ENCODE measurements around the gene PCDHA5. TPM values are rescaled to one million over a fixed set of nuclear protein-coding genes. Genes with fewer than 3 reads are reported as not detected.
A peak's percentile ranks its signal among the peaks of the same experiment; 100 is the strongest.
"Not testable (repeated sequence)": the region's sequence is repeated elsewhere in the genome, so short reads cannot be mapped to it uniquely, and the experiment has no call there.

Gene PCDHA5
- total RNA-seq (not detected), polyA plus RNA-seq (not detected), total RNA-seq (0 to 0.17 (median 0) reads per million in 6 experiments)

- Mint-ChIP-seq H3K9me3 (peaks cover 8 to 52% (median 20%) of the 10 kb centered on the region in 9 donors), H3K4me1 (no peaks in the 10 kb centered on the region), H3K36me3 (peaks cover 0 to 33% (median 6%) of the 10 kb centered on the region in 3 donors), H3K27ac (no peak within 1 kb of the TSS), H3K27me3 (peaks cover 12 to 18% (median 15%) of the 10 kb centered on the region in 5 donors), H3K4me3 (no peak within 1 kb of the TSS)
- no peak for ATAC-seq
- DNase-seq = no peak
- POLR2A ChIA-PET = no interaction called here
These were observed at the start of gene PCDHA5 for GRCh38 chr5:140821375-140822280. Gene PCDHA5 (plus strand): TSS chr5:140821613.

GRCh38 chr5:140780512-140780911 lies 40.9 kb upstream of the PCDHA5 start:
- no peak for ATAC-seq
- H3K27ac Mint-ChIP-seq = no peak overlapping the region
- no peaks in the 10 kb centered on the region for H3K4me1 Mint-ChIP-seq
- H3K4me3 Mint-ChIP-seq = no peak overlapping the region
- no peak for DNase-seq
- POLR2A ChIA-PET = no interaction called here
- peaks cover 24 to 100% (median 66%) of the 10 kb centered on the region in 9 donors for H3K9me3 Mint-ChIP-seq
- peaks cover 7 to 23% (median 17%) of the 10 kb centered on the region in 5 donors for H3K27me3 Mint-ChIP-seq
- peaks cover 14 to 76% (median 47%) of the 10 kb centered on the region in 3 donors for H3K36me3 Mint-ChIP-seq

GRCh38 chr5:140785905-140786686 lies 35.3 kb upstream of the PCDHA5 start, which contains the start of gene PCDHA1:
Gene PCDHA1 (plus strand): TSS chr5:140786140.
- Mint-ChIP-seq H3K4me1 (no peaks in the 10 kb centered on the region), H3K27ac (peak within 1 kb of the TSS in 2 of 10 donors; percentile 43 to 82), H3K9me3 (peaks cover 12 to 97% (median 51%) of the 10 kb centered on the region in 9 donors), H3K36me3 (peaks cover 18 to 48% (median 47%) of the 10 kb centered on the region in 3 donors), H3K4me3 (no peak within 1 kb of the TSS), H3K27me3 (peaks cover 21 to 51% (median 31%) of the 10 kb centered on the region in 5 donors)
- DNase-seq (no peak), ATAC-seq (no peak)
- POLR2A ChIA-PET = no interaction called here

- peak in 1 of 10 donors; percentile 53 for DNase-seq
- H3K27ac Mint-ChIP-seq, H3K4me3 Mint-ChIP-seq, H3K4me1 Mint-ChIP-seq, POLR2A ChIA-PET, ATAC-seq: not testable (repeated sequence)
- Mint-ChIP-seq H3K9me3 (peaks cover 14 to 97% (median 52%) of the 10 kb centered on the region in 9 donors), H3K27me3 (peaks cover 28 to 56% (median 42%) of the 10 kb centered on the region in 5 donors), H3K36me3 (peaks cover 18 to 51% (median 49%) of the 10 kb centered on the region in 3 donors)
These were observed 34.0 kb upstream of the PCDHA5 start for GRCh38 chr5:140787422-140787821.

GRCh38 chr5:140787849-140788504 lies 33.4 kb upstream of the PCDHA5 start:
- H3K4me1 Mint-ChIP-seq, ATAC-seq, H3K4me3 Mint-ChIP-seq, POLR2A ChIA-PET, H3K27ac Mint-ChIP-seq, DNase-seq: not testable (repeated sequence)
- Mint-ChIP-seq H3K27me3 (peaks cover 31 to 57% (median 44%) of the 10 kb centered on the region in 5 donors), H3K36me3 (peaks cover 18 to 51% (median 47%) of the 10 kb centered on the region in 3 donors), H3K9me3 (peaks cover 18 to 97% (median 53%) of the 10 kb centered on the region in 9 donors)

- H3K27ac Mint-ChIP-seq = no peak overlapping the region
- peaks cover 17 to 98% (median 53%) of the 10 kb centered on the region in 9 donors for H3K9me3 Mint-ChIP-seq
- no peak overlapping the region for H3K4me3 Mint-ChIP-seq
- DNase-seq (no peak), ATAC-seq (no peak)
- H3K36me3 Mint-ChIP-seq = peaks cover 16 to 63% (median 54%) of the 10 kb centered on the region in 3 donors
- POLR2A ChIA-PET = no interaction called here
- H3K4me1 Mint-ChIP-seq = no peaks in the 10 kb centered on the region
- H3K27me3 Mint-ChIP-seq = peaks cover 31 to 69% (median 47%) of the 10 kb centered on the region in 5 donors
These were observed 30.3 kb upstream of the PCDHA5 start for GRCh38 chr5:140791089-140791488.

- DNase-seq (no peak), ATAC-seq (no peak)
- Mint-ChIP-seq H3K27me3 (peaks cover 27 to 50% (median 38%) of the 10 kb centered on the region in 5 donors), H3K4me3 (no peak within 1 kb of the TSS), H3K4me1 (no peaks in the 10 kb centered on the region), H3K36me3 (peaks cover 8 to 64% (median 44%) of the 10 kb centered on the region in 3 donors), H3K9me3 (peaks cover 18 to 83% (median 50%) of the 10 kb centered on the region in 9 donors), H3K27ac (no peak within 1 kb of the TSS)
- POLR2A ChIA-PET = no interaction called here
These were observed 26.7 kb upstream of the PCDHA5 start, which contains the start of gene PCDHA2 for GRCh38 chr5:140794595-140795258. Gene PCDHA2 (plus strand): TSS chr5:140794852.

GRCh38 chr5:140795259-140795641 lies 26.2 kb upstream of the PCDHA5 start:
- peaks cover 18 to 83% (median 53%) of the 10 kb centered on the region in 9 donors for H3K9me3 Mint-ChIP-seq
- H3K4me3 Mint-ChIP-seq = no peak overlapping the region
- DNase-seq (no peak), ATAC-seq (no peak)
- H3K4me1 Mint-ChIP-seq = no peaks in the 10 kb centered on the region
- no peak overlapping the region for H3K27ac Mint-ChIP-seq
- peaks cover 28 to 52% (median 39%) of the 10 kb centered on the region in 5 donors for H3K27me3 Mint-ChIP-seq
- POLR2A ChIA-PET = no interaction called here
- H3K36me3 Mint-ChIP-seq = peaks cover 9 to 67% (median 44%) of the 10 kb centered on the region in 3 donors

- H3K4me1 Mint-ChIP-seq, DNase-seq, POLR2A ChIA-PET, ATAC-seq, H3K27ac Mint-ChIP-seq, H3K4me3 Mint-ChIP-seq: not testable (repeated sequence)
- Mint-ChIP-seq H3K9me3 (peaks cover 18 to 83% (median 49%) of the 10 kb centered on the region in 9 donors), H3K36me3 (peaks cover 10 to 67% (median 42%) of the 10 kb centered on the region in 3 donors), H3K27me3 (peaks cover 26 to 47% (median 33%) of the 10 kb centered on the region in 5 donors)
These were observed 25.2 kb upstream of the PCDHA5 start for GRCh38 chr5:140796072-140796717.

GRCh38 chr5:140796718-140797095 lies 24.7 kb upstream of the PCDHA5 start:
- POLR2A ChIA-PET = no interaction called here
- Mint-ChIP-seq H3K9me3 (peaks cover 17 to 83% (median 46%) of the 10 kb centered on the region in 9 donors), H3K4me1 (no peaks in the 10 kb centered on the region), H3K27ac (no peak overlapping the region), H3K36me3 (peaks cover 12 to 64% (median 44%) of the 10 kb centered on the region in 3 donors), H3K27me3 (peaks cover 23 to 44% (median 28%) of the 10 kb centered on the region in 5 donors), H3K4me3 (no peak overlapping the region)
- DNase-seq (peak in 1 of 10 donors; percentile 59), ATAC-seq (no peak)

GRCh38 chr5:140800816-140801493 lies 20.5 kb upstream of the PCDHA5 start, which contains the start of gene PCDHA3:
Gene PCDHA3 (plus strand): TSS chr5:140801057.
- ATAC-seq (no peak), DNase-seq (no peak)
- Mint-ChIP-seq H3K4me3 (no peak within 1 kb of the TSS), H3K27ac (peak within 1 kb of the TSS in 1 of 10 donors; percentile 65), H3K9me3 (peaks cover 16 to 73% (median 40%) of the 10 kb centered on the region in 9 donors), H3K36me3 (peaks cover 8 to 54% (median 28%) of the 10 kb centered on the region in 3 donors), H3K27me3 (peaks cover 20 to 42% (median 23%) of the 10 kb centered on the region in 5 donors), H3K4me1 (no peaks in the 10 kb centered on the region)
- POLR2A ChIA-PET = no interaction called here
